HG03378 (cell line): Measurements from ENCODE around the gene SGK1.
A peak's percentile ranks its signal among the peaks of the same experiment; 100 is the strongest.
"Not testable (repeated sequence)": the region's sequence is repeated elsewhere in the genome, so short reads cannot be mapped to it uniquely, and the experiment has no call there.

Source experiments
- ATAC-seq: cut with Tn5 transposase; IDR thresholded peaks from one replicate; pipeline ENCODE4 v1.9.1; 2021; ENCODE audit warnings: mild to moderate bottlenecking, moderate library complexity; ENCODE audit not compliant: unreplicated experiment

The SGK1 gene

GRCh38 chr6:134256862-134257261 is 61.0 kb downstream of the SGK1 start:
- no peak for ATAC-seq

- not testable (repeated sequence) for ATAC-seq
Measured at GRCh38 chr6:134255280-134255679, 62.6 kb downstream of the SGK1 start.

GRCh38 chr6:134254118-134254517 is 63.8 kb downstream of the SGK1 start:
- ATAC-seq = no peak

- ATAC-seq = no peak
Measured at GRCh38 chr6:134253681-134254080, 64.2 kb downstream of the SGK1 start.

- ATAC-seq = no peak
Measured at GRCh38 chr6:134251320-134251719, 66.6 kb downstream of the SGK1 start.

GRCh38 chr6:134250776-134251175 is 67.1 kb downstream of the SGK1 start:
- ATAC-seq = no peak

- no peak for ATAC-seq
Measured at GRCh38 chr6:134249759-134250602, 67.9 kb downstream of the SGK1 start.

GRCh38 chr6:134249239-134249758 is 68.6 kb downstream of the SGK1 start:
- ATAC-seq = no peak

GRCh38 chr6:134247844-134248580 is 69.9 kb downstream of the SGK1 start:
- ATAC-seq = no peak

GRCh38 chr6:134247231-134247833 is 70.6 kb downstream of the SGK1 start:
- peak; percentile 96 for ATAC-seq

GRCh38 chr6:134245706-134246105 is 72.2 kb downstream of the SGK1 start:
- ATAC-seq = no peak

- no peak for ATAC-seq
Measured at GRCh38 chr6:134245041-134245440, 72.9 kb downstream of the SGK1 start.

GRCh38 chr6:134240665-134241431 is 77.1 kb downstream of the SGK1 start:
- ATAC-seq = no peak

GRCh38 chr6:134238960-134239795 is 78.7 kb downstream of the SGK1 start:
- ATAC-seq = no peak

- ATAC-seq = no peak
Measured at GRCh38 chr6:134238006-134238405, 79.9 kb downstream of the SGK1 start.

- ATAC-seq = peak; percentile 97
Measured at GRCh38 chr6:134235937-134236751, 81.8 kb downstream of the SGK1 start.

- not testable (repeated sequence) for ATAC-seq
Measured at GRCh38 chr6:134235334-134235733, 82.6 kb downstream of the SGK1 start.

- ATAC-seq = no peak
Measured at GRCh38 chr6:134233180-134233955, 84.5 kb downstream of the SGK1 start.
